ENCODE data around the gene SUGCT.

The SUGCT gene

GRCh38 chr7:40519009-40519408 is 384.2 kb downstream of the SUGCT start:
- DNase-seq: no peak

- DNase-seq: peak in 1 of 58 donors; percentile 4
Observed at GRCh38 chr7:40520986-40521738, 386.4 kb downstream of the SUGCT start.

- no peak for DNase-seq
Observed at GRCh38 chr7:40525764-40526163, 391.0 kb downstream of the SUGCT start.

- no peak for DNase-seq
Observed at GRCh38 chr7:40526951-40527715, 392.3 kb downstream of the SUGCT start.

- no peak for DNase-seq
Observed at GRCh38 chr7:40527723-40528122, 392.9 kb downstream of the SUGCT start.

- no peak for DNase-seq
Observed at GRCh38 chr7:40530292-40530691, 395.5 kb downstream of the SUGCT start.

- no peak for DNase-seq
Observed at GRCh38 chr7:40531956-40532355, 397.2 kb downstream of the SUGCT start.

- no peak for DNase-seq
Observed at GRCh38 chr7:40535678-40536077, 400.9 kb downstream of the SUGCT start.

- DNase-seq: no peak
Observed at GRCh38 chr7:40536421-40536820, 401.6 kb downstream of the SUGCT start.

- DNase-seq: no peak
Observed at GRCh38 chr7:40538281-40538680, 403.5 kb downstream of the SUGCT start.

- no peak for DNase-seq
Observed at GRCh38 chr7:40541336-40541735, 406.5 kb downstream of the SUGCT start.

GRCh38 chr7:40542982-40543741 is 408.4 kb downstream of the SUGCT start:
- no peak for DNase-seq

- no peak for DNase-seq
Observed at GRCh38 chr7:40544221-40544723, 409.5 kb downstream of the SUGCT start.

GRCh38 chr7:40544871-40545303 is 410.1 kb downstream of the SUGCT start:
- DNase-seq: no peak

GRCh38 chr7:40545739-40546138 is 410.9 kb downstream of the SUGCT start:
- DNase-seq: no peak

GRCh38 chr7:40546616-40547501 is 412.1 kb downstream of the SUGCT start:
- DNase-seq: no peak

GRCh38 chr7:40549372-40550039 is 414.7 kb downstream of the SUGCT start:
- no peak for DNase-seq

- DNase-seq: peak in 1 of 58 donors; percentile 6
Observed at GRCh38 chr7:40551685-40552576, 417.1 kb downstream of the SUGCT start.

- no peak for DNase-seq
Observed at GRCh38 chr7:40560672-40561071, 425.9 kb downstream of the SUGCT start.

All from anterior cingulate cortex (tissue), 58 donors.